Measurements from ENCODE around the gene RAET1E.
"Not testable (repeated sequence)": the region's sequence is repeated elsewhere in the genome, so short reads cannot be mapped to it uniquely, and the experiment has no call there.

The RAET1E gene

GRCh38 chr6:149897855-149898744 lies at the start of gene RAET1E:
Gene RAET1E, minus strand, starts transcription at chr6:149898113. Its CDS starts 7,212 bp downstream, at chr6:149890901.
- DNase-seq: no peak

- not testable (repeated sequence) for DNase-seq
Measured at GRCh38 chr6:149947533-149947932, 49.6 kb upstream of the RAET1E start.

- not testable (repeated sequence) for DNase-seq
Measured at GRCh38 chr6:149946631-149947030, 48.7 kb upstream of the RAET1E start.

- DNase-seq: not testable (repeated sequence)
Measured at GRCh38 chr6:149945276-149945675, 47.4 kb upstream of the RAET1E start.

GRCh38 chr6:149943321-149943720 lies 45.4 kb upstream of the RAET1E start:
- DNase-seq: not testable (repeated sequence)

GRCh38 chr6:149942461-149942829 lies 44.5 kb upstream of the RAET1E start:
- DNase-seq: no peak

- peak; percentile 85 to 86 for DNase-seq
Measured at GRCh38 chr6:149941583-149942460, 43.9 kb upstream of the RAET1E start, which contains the start of gene ULBP2. Gene ULBP2, plus strand, starts transcription at chr6:149942014. Its CDS starts 59 bp downstream, at chr6:149942073.

- no peak for DNase-seq
Measured at GRCh38 chr6:149940672-149940982, 42.7 kb upstream of the RAET1E start.

GRCh38 chr6:149939909-149940671 lies 42.2 kb upstream of the RAET1E start:
- DNase-seq: no peak

- no peak for DNase-seq
Measured at GRCh38 chr6:149939356-149939648, 41.4 kb upstream of the RAET1E start.

- peak in 1 of 2 donors; percentile 36 for DNase-seq
Measured at GRCh38 chr6:149938571-149939355, 40.9 kb upstream of the RAET1E start.

- DNase-seq: not testable (repeated sequence)
Measured at GRCh38 chr6:149938013-149938570, 40.2 kb upstream of the RAET1E start.

- no peak for DNase-seq
Measured at GRCh38 chr6:149936743-149937142, 38.8 kb upstream of the RAET1E start.

GRCh38 chr6:149935668-149936067 lies 37.8 kb upstream of the RAET1E start:
- DNase-seq: no peak

GRCh38 chr6:149935246-149935645 lies 37.3 kb upstream of the RAET1E start:
- no peak for DNase-seq

- DNase-seq: peak; percentile 73 to 78
Measured at GRCh38 chr6:149934249-149935156, 36.6 kb upstream of the RAET1E start.

- no peak for DNase-seq
Measured at GRCh38 chr6:149933461-149933860, 35.5 kb upstream of the RAET1E start.

GRCh38 chr6:149933036-149933435 lies 35.1 kb upstream of the RAET1E start:
- DNase-seq: no peak

- no peak for DNase-seq
Measured at GRCh38 chr6:149931501-149931900, 33.6 kb upstream of the RAET1E start.

- DNase-seq: no peak
Measured at GRCh38 chr6:149929422-149929821, 31.5 kb upstream of the RAET1E start.

- not testable (repeated sequence) for DNase-seq
Measured at GRCh38 chr6:149927025-149927424, 29.1 kb upstream of the RAET1E start.
